ENCODE measurements around the gene NFATC2IP.
"Not testable (repeated sequence)": the region's sequence is repeated elsewhere in the genome, so short reads cannot be mapped to it uniquely, and the experiment has no call there.

Gene NFATC2IP

GRCh38 chr16:28964072-28964471 is 13.3 kb downstream of the NFATC2IP start:
- no peak for DNase-seq (ENCODE audit: low spot score)
- TF ChIP-seq, protein P1, sequence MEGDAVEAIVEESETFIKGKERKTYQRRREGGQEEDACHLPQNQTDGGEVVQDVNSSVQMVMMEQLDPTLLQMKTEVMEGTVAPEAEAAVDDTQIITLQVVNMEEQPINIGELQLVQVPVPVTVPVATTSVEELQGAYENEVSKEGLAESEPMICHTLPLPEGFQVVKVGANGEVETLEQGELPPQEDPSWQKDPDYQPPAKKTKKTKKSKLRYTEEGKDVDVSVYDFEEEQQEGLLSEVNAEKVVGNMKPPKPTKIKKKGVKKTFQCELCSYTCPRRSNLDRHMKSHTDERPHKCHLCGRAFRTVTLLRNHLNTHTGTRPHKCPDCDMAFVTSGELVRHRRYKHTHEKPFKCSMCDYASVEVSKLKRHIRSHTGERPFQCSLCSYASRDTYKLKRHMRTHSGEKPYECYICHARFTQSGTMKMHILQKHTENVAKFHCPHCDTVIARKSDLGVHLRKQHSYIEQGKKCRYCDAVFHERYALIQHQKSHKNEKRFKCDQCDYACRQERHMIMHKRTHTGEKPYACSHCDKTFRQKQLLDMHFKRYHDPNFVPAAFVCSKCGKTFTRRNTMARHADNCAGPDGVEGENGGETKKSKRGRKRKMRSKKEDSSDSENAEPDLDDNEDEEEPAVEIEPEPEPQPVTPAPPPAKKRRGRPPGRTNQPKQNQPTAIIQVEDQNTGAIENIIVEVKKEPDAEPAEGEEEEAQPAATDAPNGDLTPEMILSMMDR (conservative IDR thresholded peaks at IDR 0.05; ENCODE audit: low read depth), result no peak
- H3K27ac ChIP-seq, result no peak overlapping the region
- POLR2A ChIA-PET (ENCODE audit: low non-redundant PET), result interaction anchor here (0.5 kb wide), 1 partner anchor 18 kb away, joined by 3 read pairs; no protein-coding TSS in a partner anchor
- CTCF ChIA-PET, result no interaction called here

- TF ChIP-seq, protein P1 (conservative IDR thresholded peaks at IDR 0.05; ENCODE audit: low read depth), result no peak
- H3K27ac ChIP-seq, result no peak overlapping the region
- no peak for DNase-seq (ENCODE audit: low spot score)
- ChIA-PET POLR2A (ENCODE audit: low non-redundant PET) (no interaction called here), CTCF (no interaction called here)
These were observed 13.8 kb downstream of the NFATC2IP start for GRCh38 chr16:28964496-28964895.

DNA sequence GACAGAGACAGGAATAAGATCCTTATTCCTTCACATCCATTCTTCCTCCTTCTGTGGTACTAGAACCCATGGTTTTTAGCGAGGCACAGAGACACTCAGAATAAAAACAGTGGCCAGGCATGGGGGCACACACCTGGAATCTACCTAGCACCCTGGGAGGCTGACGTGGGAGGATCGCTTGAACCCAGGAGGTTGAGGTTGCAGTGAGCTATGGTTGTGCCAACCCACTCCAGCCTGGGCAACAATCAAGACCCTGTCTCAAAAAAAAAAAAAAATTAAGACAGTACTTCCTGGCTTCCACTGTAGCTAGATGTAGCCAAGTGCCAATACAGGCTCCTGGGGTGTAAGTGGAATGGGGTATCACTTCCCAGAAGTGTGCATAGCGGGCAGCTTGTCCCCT is 16.4 kb downstream of the NFATC2IP start:
- no peak for DNase-seq (ENCODE audit: low spot score)
- POLR2A ChIA-PET (ENCODE audit: low non-redundant PET), result interaction anchor here (0.6 kb wide), 1 partner anchor 11 kb away, joined by 3 read pairs; no protein-coding TSS in a partner anchor
- TF ChIP-seq, protein P1 (conservative IDR thresholded peaks at IDR 0.05; ENCODE audit: low read depth), result no peak
- CTCF ChIA-PET, result no interaction called here
- H3K27ac ChIP-seq, result no peak overlapping the region

DNA sequence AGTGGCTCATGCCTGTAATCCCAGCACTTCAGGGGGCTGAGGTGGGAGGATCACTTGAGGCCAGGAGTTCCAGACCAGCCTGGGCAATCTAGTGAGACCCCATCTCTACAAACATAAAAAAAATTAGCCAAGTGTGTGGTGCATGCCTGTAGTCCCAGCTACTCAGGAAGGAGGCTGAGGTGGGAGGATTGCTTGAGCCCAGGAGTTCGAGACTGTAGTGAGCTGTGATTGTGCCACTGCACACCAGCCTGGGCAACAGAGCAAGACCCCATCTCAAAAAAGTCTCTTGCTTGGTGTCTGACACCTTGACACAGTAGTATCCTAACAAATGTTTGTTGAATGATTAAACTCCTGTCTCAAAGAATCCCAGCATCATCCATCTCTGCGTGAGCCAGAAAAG is 19.0 kb downstream of the NFATC2IP start:
- H3K27ac ChIP-seq; DNase-seq (ENCODE audit: low spot score); POLR2A ChIA-PET (ENCODE audit: low non-redundant PET): not testable (repeated sequence)
- CTCF ChIA-PET, result interaction anchor here (1.1 kb wide), 1 partner anchor 8 kb away, joined by 4 read pairs; no protein-coding TSS in a partner anchor

- peak; percentile 67 for DNase-seq (ENCODE audit: low spot score)
- ChIA-PET CTCF (interaction anchor here (0.8 kb wide), 1 partner anchor 15 kb away, joined by 5 read pairs; no protein-coding TSS in a partner anchor), POLR2A (ENCODE audit: low non-redundant PET) (interaction anchor here (0.6 kb wide), 1 partner anchor 831 kb away, joined by 3 read pairs; no protein-coding TSS in a partner anchor)
- TF ChIP-seq, protein P1 (conservative IDR thresholded peaks at IDR 0.05; ENCODE audit: low read depth), result peak; percentile 73
- peak overlapping the region; percentile 86 for H3K27ac ChIP-seq
These were observed 23.3 kb downstream of the NFATC2IP start for GRCh38 chr16:28974007-28974436.

GRCh38 chr16:28974437-28975157 is 23.9 kb downstream of the NFATC2IP start, which contains the start of gene SPNS1:
TSS of gene SPNS1 (plus strand) at chr16:28974778. CDS start at chr16:28975152, 374 bp downstream.
- CTCF ChIA-PET, result no interaction called here
- POLR2A ChIA-PET (ENCODE audit: low non-redundant PET), result interaction anchor here (0.6 kb wide), 1 partner anchor 830 kb away, joined by 3 read pairs; no protein-coding TSS in a partner anchor
- H3K27ac ChIP-seq, result peak within 1 kb of the TSS; percentile 86
- peak; percentile 96 for DNase-seq (ENCODE audit: low spot score)
- TF ChIP-seq, protein P1 (conservative IDR thresholded peaks at IDR 0.05; ENCODE audit: low read depth), result no peak

GRCh38 chr16:28975158-28975599 is 24.4 kb downstream of the NFATC2IP start:
- ChIA-PET POLR2A (ENCODE audit: low non-redundant PET) (no interaction called here), CTCF (no interaction called here)
- TF ChIP-seq, protein P1 (conservative IDR thresholded peaks at IDR 0.05; ENCODE audit: low read depth), result no peak
- peak overlapping the region; percentile 86 for H3K27ac ChIP-seq
- DNase-seq (ENCODE audit: low spot score), result peak; percentile 6
